CD8-positive, alpha-beta memory T cell (primary cell): ENCODE data around the gene TNFSF8. TPM values are rescaled to one million over a fixed set of nuclear protein-coding genes. Genes with fewer than 3 reads are reported as not detected.

Source experiments
- CTCF ChIA-PET: fragments of 350-600 bp; sonication (Branson Sonifier 250); formaldehyde crosslinking; loops from one replicate; lab custom pipeline; 2021; ENCODE audit warnings: antibody characterized with exemption; lab: Charles Lee
- POLR2A ChIA-PET: fragments of 350-600 bp; sonication (Branson Sonifier 250); formaldehyde crosslinking; loops from one replicate; lab custom pipeline; 2021; ENCODE audit warnings: antibody characterized with exemption; lab: Charles Lee
- DNase-seq, 5 donors: peaks; one replicate each; pipeline versions ENCODE4 v3.0.0 to v3.0.0-alpha.2; 2020 to 2022; ENCODE audit warnings: mixed read lengths in 1 of 5
- H3K27ac ChIP-seq: one replicate; pipeline ENCODE4 v1.7.0; 2013; ENCODE audit warnings: low read depth, mild to moderate bottlenecking, low read length, moderate library complexity
- H3K27me3 ChIP-seq: 2 replicates; pipeline ENCODE4 v1.7.0; 2013; ENCODE audit warnings: low read length, mild to moderate bottlenecking; ENCODE audit not compliant: insufficient read depth, poor library complexity, severe bottlenecking
- H3K36me3 ChIP-seq: 2 replicates; pipeline ENCODE4 v1.7.0; 2013; ENCODE audit warnings: mild to moderate bottlenecking, low read length, moderate library complexity; ENCODE audit not compliant: insufficient read depth
- H3K4me1 ChIP-seq: 2 replicates; pipeline ENCODE4 v1.7.0; 2013; ENCODE audit warnings: mild to moderate bottlenecking, low read length, moderate library complexity; ENCODE audit not compliant: insufficient read depth
- H3K4me3 ChIP-seq: 2 replicates; pipeline ENCODE4 v1.7.0; 2013; ENCODE audit warnings: mild to moderate bottlenecking, low read length
- H3K9me3 ChIP-seq: 2 replicates; pipeline ENCODE4 v1.7.0; 2013; ENCODE audit warnings: mild to moderate bottlenecking, low read length
- H3K27ac Mint-ChIP-seq, 8 donors: one replicate each; pipeline ENCODE4 v1.8.0; 2020 to 2021; ENCODE audit warnings: mixed read lengths in 8 of 8, mild to moderate bottlenecking in 6 of 8, inconsistent platforms in 3 of 8, moderate library complexity in 3 of 8
- H3K27me3 Mint-ChIP-seq, 2 donors: one replicate each; pipeline ENCODE4 v1.8.0; 2020 to 2021; ENCODE audit warnings: mixed read lengths in 2 of 2, mild to moderate bottlenecking in 1 of 2, moderate library complexity in 1 of 2
- H3K36me3 Mint-ChIP-seq, 3 donors: one replicate each; pipeline ENCODE4 v1.8.0; 2020 to 2021; ENCODE audit warnings: mixed read lengths in 3 of 3, inconsistent platforms in 1 of 3, mild to moderate bottlenecking in 1 of 3
- H3K4me1 Mint-ChIP-seq, 3 donors: one replicate each; pipeline ENCODE4 v1.8.0; 2020 to 2021; ENCODE audit warnings: mixed read lengths in 3 of 3, inconsistent platforms in 1 of 3, mild to moderate bottlenecking in 1 of 3
- H3K4me3 Mint-ChIP-seq, 7 donors: one replicate each; pipeline ENCODE4 v1.8.0; 2020 to 2021; ENCODE audit warnings: mixed read lengths in 7 of 7, mild to moderate bottlenecking in 6 of 7, moderate library complexity in 4 of 7, inconsistent platforms in 2 of 7
- H3K9me3 Mint-ChIP-seq, 5 donors: one replicate each; pipeline ENCODE4 v1.8.0; 2020 to 2022; ENCODE audit warnings: mixed read lengths in 5 of 5, mild to moderate bottlenecking in 3 of 5, moderate library complexity in 2 of 5, inconsistent platforms in 1 of 5
- polyA plus RNA-seq: library from polyadenylated mRNA; unstranded; fragments of 300-500 nt; fragmentation: Illumina TruSeq; gene quantifications from one replicate; pipeline ENCODE4 v1.2.3, GENCODE V29; 2021
- total RNA-seq, 2 experiments: library from RNA; stranded (reverse); gene quantifications; one replicate each; pipeline ENCODE4 v1.2.3, GENCODE V29; 2021

The TNFSF8 gene
- total and polyA plus RNA-seq, 3 experiments from 2014 or later = 72.6 to 83.6 (median 73.2) TPM

DNA sequence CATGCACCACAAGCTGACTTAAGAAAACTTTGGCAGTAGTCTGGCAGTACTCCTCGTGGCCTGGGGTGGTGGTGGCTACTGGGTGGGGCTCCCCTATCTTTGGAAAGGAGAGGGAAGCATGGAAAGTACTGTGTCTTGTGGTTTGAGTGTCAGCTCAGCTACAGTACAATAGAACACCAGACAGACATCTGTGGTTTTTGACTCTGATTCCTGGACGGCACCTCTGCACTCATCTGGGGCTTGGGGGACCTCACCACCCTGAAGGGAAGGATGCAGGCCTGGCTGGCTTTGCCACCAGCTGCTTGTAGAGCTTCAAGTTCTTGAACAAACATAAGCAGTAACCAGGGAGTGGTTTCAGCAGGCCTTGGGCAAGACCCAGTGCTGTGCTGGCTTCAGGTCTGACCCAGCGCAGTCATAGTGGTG is 40.6 kb downstream of the TNFSF8 start:
- ChIA-PET POLR2A (interaction anchor here (1.9 kb wide), 1 partner anchor 9 kb away, joined by 8 read pairs; no protein-coding TSS in a partner anchor), CTCF (interaction anchor here (1.1 to 1.5 kb wide), 4 partner anchors 17 to 209 kb away, joined by 3 to 4 read pairs (median 4); no protein-coding TSS in a partner anchor)
- Mint-ChIP-seq H3K27ac (peak overlapping the region; percentile 15 to 91 (median 66)), H3K9me3 (peaks cover 0 to 9% (median 4%) of the 10 kb centered on the region in 5 donors), H3K4me1 (peaks cover 46 to 53% (median 48%) of the 10 kb centered on the region in 3 donors), H3K4me3 (peak overlapping the region in 5 of 7 donors; percentile 20 to 57 (median 32)), H3K36me3 (peaks cover 2 to 29% (median 3%) of the 10 kb centered on the region in 3 donors), H3K27me3 (no peaks in the 10 kb centered on the region)
- H3K4me3 ChIP-seq = no peak overlapping the region
- H3K9me3 ChIP-seq = no peaks in the 10 kb centered on the region
- H3K27me3 ChIP-seq = no peaks in the 10 kb centered on the region
- DNase-seq = no peak
- peaks cover 47% of the 10 kb centered on the region for H3K4me1 ChIP-seq
- H3K27ac ChIP-seq = no peak overlapping the region
- no peaks in the 10 kb centered on the region for H3K36me3 ChIP-seq

DNA sequence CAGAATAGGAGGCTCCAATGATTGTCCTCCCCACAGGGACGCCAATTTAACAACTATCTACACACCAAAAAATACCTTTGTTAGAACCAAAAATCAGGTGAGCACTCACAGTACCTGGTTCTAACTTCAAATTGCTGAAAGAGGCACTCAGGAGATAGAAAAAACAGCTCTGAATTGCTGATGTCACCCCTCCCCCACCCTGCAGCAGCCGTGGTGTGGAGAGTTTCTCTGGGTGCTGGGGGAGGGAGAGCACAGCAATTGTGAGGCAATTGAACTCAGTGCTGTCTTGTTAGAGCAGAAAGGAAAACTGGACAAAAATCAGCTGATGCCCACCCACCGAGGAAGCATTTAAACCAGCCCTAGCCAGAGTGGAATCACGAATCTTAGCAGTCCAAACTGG is 41.8 kb downstream of the TNFSF8 start:
- Histone ChIP-seq H3K36me3 (no peaks in the 10 kb centered on the region), H3K4me3 (no peak overlapping the region), H3K27ac (no peak overlapping the region), H3K9me3 (no peaks in the 10 kb centered on the region), H3K4me1 (peaks cover 35% of the 10 kb centered on the region), H3K27me3 (no peaks in the 10 kb centered on the region)
- Mint-ChIP-seq H3K4me1 (peaks cover 42 to 48% (median 46%) of the 10 kb centered on the region in 3 donors), H3K9me3 (peaks cover 8 to 13% (median 9%) of the 10 kb centered on the region in 5 donors), H3K27ac (peak overlapping the region in 5 of 8 donors; percentile 17 to 78 (median 50)), H3K27me3 (no peaks in the 10 kb centered on the region), H3K4me3 (peak overlapping the region in 2 of 7 donors; percentile 8 to 32), H3K36me3 (peaks cover 2 to 33% (median 3%) of the 10 kb centered on the region in 3 donors)
- POLR2A ChIA-PET = interaction anchor here (1.9 kb wide), 1 partner anchor 10 kb away, joined by 8 read pairs; no protein-coding TSS in a partner anchor
- CTCF ChIA-PET = interaction anchor here (1.2 to 1.7 kb wide), 6 partner anchors 10 to 207 kb away, joined by 3 to 8 read pairs (median 4); no protein-coding TSS in a partner anchor
- no peak for DNase-seq

GRCh38 chr9:114887963-114888362 is 42.4 kb downstream of the TNFSF8 start:
- Histone ChIP-seq H3K27me3 (no peaks in the 10 kb centered on the region), H3K4me1 (peaks cover 28% of the 10 kb centered on the region), H3K4me3 (no peak overlapping the region), H3K36me3 (no peaks in the 10 kb centered on the region), H3K27ac (no peak overlapping the region), H3K9me3 (no peaks in the 10 kb centered on the region)
- Mint-ChIP-seq H3K4me3 (no peak overlapping the region), H3K9me3 (peaks cover 8 to 13% (median 9%) of the 10 kb centered on the region in 5 donors), H3K4me1 (peaks cover 38 to 48% (median 46%) of the 10 kb centered on the region in 3 donors), H3K36me3 (peaks cover under 1 to 31% (median 2%) of the 10 kb centered on the region in 3 donors), H3K27me3 (no peaks in the 10 kb centered on the region), H3K27ac (no peak overlapping the region)
- POLR2A ChIA-PET = no interaction called here
- CTCF ChIA-PET = interaction anchor here (1.2 to 1.7 kb wide), 4 partner anchors 11 to 126 kb away, joined by 3 to 8 read pairs (median 4); no protein-coding TSS in a partner anchor
- no peak for DNase-seq

DNA sequence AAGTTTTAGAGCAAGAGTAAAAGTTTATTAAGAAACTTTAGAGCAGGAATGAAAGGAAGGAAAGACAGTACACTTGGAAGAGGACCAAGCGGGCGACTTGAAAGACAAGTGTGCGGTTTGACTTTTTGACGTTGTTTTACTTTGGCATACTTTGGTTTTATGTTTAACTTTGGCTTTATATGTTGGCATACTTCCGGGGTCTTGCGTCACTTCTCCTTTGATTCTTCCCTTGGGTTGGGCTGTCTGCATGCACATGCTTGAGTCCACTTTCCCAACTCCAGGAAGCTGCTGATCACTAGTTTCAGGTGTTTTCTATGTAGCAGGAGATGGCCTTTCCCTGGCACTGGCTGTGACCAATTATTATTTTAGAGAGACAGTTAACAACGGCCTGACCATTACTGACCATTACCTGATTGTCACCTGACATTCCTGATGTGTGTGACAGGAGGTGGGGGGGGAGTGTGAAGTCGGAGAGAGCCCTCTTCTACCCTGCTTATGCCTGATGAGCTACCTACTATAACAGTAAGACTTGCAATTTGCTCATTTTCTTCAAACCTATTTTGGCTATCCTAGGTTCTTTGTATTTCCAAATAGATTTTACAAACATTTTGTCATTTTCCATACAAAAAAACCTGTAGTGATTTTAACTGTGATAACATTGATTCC is 45.5 kb downstream of the TNFSF8 start:
- H3K4me3 Mint-ChIP-seq = no peak overlapping the region
- ChIA-PET POLR2A (no interaction called here), CTCF (no interaction called here)
- no peaks in the 10 kb centered on the region for H3K9me3 ChIP-seq
- H3K27ac ChIP-seq = no peak overlapping the region
- no peaks in the 10 kb centered on the region for H3K27me3 Mint-ChIP-seq
- peaks cover 0 to 22% (median 0%) of the 10 kb centered on the region in 3 donors for H3K36me3 Mint-ChIP-seq
- H3K36me3 ChIP-seq = no peaks in the 10 kb centered on the region
- no peak for DNase-seq
- H3K4me1 Mint-ChIP-seq = peaks cover 23 to 31% (median 28%) of the 10 kb centered on the region in 3 donors
- H3K9me3 Mint-ChIP-seq = peaks cover 8 to 11% (median 9%) of the 10 kb centered on the region in 5 donors
- no peak overlapping the region for H3K27ac Mint-ChIP-seq
- H3K4me1 ChIP-seq = peaks cover 20% of the 10 kb centered on the region
- no peaks in the 10 kb centered on the region for H3K27me3 ChIP-seq
- no peak overlapping the region for H3K4me3 ChIP-seq

DNA sequence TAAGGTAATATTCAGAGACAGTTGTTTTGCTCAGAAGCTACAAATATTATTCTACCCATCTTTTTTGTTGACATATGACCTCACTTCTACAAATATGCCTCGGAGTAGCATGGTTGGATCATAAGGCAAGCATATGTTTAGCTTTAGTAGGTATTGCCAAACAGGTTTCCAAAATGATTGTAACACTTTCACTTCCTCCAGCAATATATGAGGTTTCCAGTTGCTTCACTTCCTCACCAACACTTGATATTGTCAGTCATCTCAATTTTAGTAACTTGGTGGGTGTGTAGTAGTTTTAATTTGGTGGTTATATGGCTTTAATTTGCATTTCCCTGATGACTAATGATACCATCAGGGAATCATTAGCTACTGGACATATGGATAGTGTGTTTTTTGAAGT is 46.7 kb downstream of the TNFSF8 start:
- Histone ChIP-seq H3K4me3 (no peak overlapping the region), H3K9me3 (no peaks in the 10 kb centered on the region), H3K4me1 (peaks cover 8% of the 10 kb centered on the region), H3K27ac (no peak overlapping the region), H3K27me3 (no peaks in the 10 kb centered on the region), H3K36me3 (no peaks in the 10 kb centered on the region)
- POLR2A ChIA-PET = no interaction called here
- Mint-ChIP-seq H3K36me3 (peaks cover 0 to 22% (median 0%) of the 10 kb centered on the region in 3 donors), H3K9me3 (peaks cover 8 to 11% (median 9%) of the 10 kb centered on the region in 5 donors), H3K4me3 (no peak overlapping the region), H3K27ac (no peak overlapping the region), H3K27me3 (no peaks in the 10 kb centered on the region), H3K4me1 (peaks cover 11 to 19% (median 16%) of the 10 kb centered on the region in 3 donors)
- DNase-seq = no peak
- CTCF ChIA-PET = no interaction called here

DNA sequence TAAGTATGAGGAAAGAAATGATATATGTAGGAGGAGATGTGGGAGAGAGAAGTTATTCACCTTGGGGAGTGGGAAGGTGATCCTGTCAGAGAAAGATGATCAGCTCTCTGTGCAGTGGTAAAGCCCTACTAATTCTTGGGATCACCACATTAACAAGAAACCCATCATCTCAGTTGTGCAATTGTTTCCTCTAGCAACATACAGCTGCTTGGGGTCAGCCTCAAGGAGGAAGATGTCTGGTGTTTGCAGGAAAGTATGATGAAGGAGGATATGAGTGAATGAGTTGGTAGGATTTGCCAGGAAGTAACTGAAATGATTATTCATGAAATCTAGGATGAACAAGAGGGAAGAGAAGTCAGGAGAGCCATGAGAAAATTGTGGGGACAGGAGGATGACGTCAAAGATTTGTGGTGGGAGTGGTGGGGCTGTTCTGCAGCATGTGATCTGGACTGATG is 50.1 kb downstream of the TNFSF8 start:
- peaks cover 6% of the 10 kb centered on the region for H3K9me3 ChIP-seq
- no peaks in the 10 kb centered on the region for H3K27me3 ChIP-seq
- no peak overlapping the region for H3K27ac Mint-ChIP-seq
- peaks cover 0 to 36% (median 1%) of the 10 kb centered on the region in 3 donors for H3K36me3 Mint-ChIP-seq
- no peak for DNase-seq
- H3K27ac ChIP-seq = no peak overlapping the region
- H3K4me3 Mint-ChIP-seq = no peak overlapping the region
- ChIA-PET CTCF (interaction anchor here (1.0 kb wide), 1 partner anchor 18 kb away, joined by 3 read pairs; no protein-coding TSS in a partner anchor), POLR2A (no interaction called here)
- H3K4me3 ChIP-seq = no peak overlapping the region
- H3K36me3 ChIP-seq = no peaks in the 10 kb centered on the region
- peaks cover 5 to 26% (median 12%) of the 10 kb centered on the region in 5 donors for H3K9me3 Mint-ChIP-seq
- no peaks in the 10 kb centered on the region for H3K4me1 ChIP-seq
- peaks cover 0 to 1% (median 0%) of the 10 kb centered on the region in 3 donors for H3K4me1 Mint-ChIP-seq
- H3K27me3 Mint-ChIP-seq = no peaks in the 10 kb centered on the region

- H3K27me3 ChIP-seq = no peaks in the 10 kb centered on the region
- no peaks in the 10 kb centered on the region for H3K36me3 ChIP-seq
- Mint-ChIP-seq H3K27ac (no peak overlapping the region), H3K4me3 (no peak overlapping the region), H3K36me3 (peaks cover 3 to 36% (median 4%) of the 10 kb centered on the region in 3 donors), H3K27me3 (no peaks in the 10 kb centered on the region), H3K9me3 (peaks cover 7 to 34% (median 18%) of the 10 kb centered on the region in 5 donors), H3K4me1 (no peaks in the 10 kb centered on the region)
- H3K4me1 ChIP-seq = no peaks in the 10 kb centered on the region
- no peak for DNase-seq
- ChIA-PET CTCF (no interaction called here), POLR2A (no interaction called here)
- peaks cover 6% of the 10 kb centered on the region for H3K9me3 ChIP-seq
- no peak overlapping the region for H3K27ac ChIP-seq
- no peak overlapping the region for H3K4me3 ChIP-seq
Measured at GRCh38 chr9:114878879-114879564, 51.4 kb downstream of the TNFSF8 start.
